H9 (cell line): ENCODE results near the gene ETV7. TPM values are rescaled to one million over a fixed set of nuclear protein-coding genes. Genes with fewer than 3 reads are reported as not detected.

Experiments
- DNase-seq: peaks from one replicate; pipeline ENCODE4 v3.0.0-alpha.2; 2017
- H2AFZ ChIP-seq: one replicate; pipeline ENCODE4 v1.6.1; 2013; ENCODE audit warnings: mild to moderate bottlenecking, low read length, control low read depth, moderate library complexity
- H2AK5ac ChIP-seq: 2 replicates; pipeline ENCODE4 v1.6.1; 2013; ENCODE audit warnings: low read length, control low read depth, mixed read lengths; ENCODE audit not compliant: insufficient read length
- H2BK120ac ChIP-seq: one replicate; pipeline ENCODE4 v1.6.1; 2013; ENCODE audit warnings: low read depth, mild to moderate bottlenecking, low read length, control low read depth, inconsistent platforms; ENCODE audit not compliant: poor library complexity, severe bottlenecking
- H2BK12ac ChIP-seq: 2 replicates; pipeline ENCODE4 v1.6.1; 2013; ENCODE audit warnings: low read length, control low read depth, mixed read lengths, low read depth; ENCODE audit not compliant: insufficient read length
- H2BK15ac ChIP-seq: 2 replicates; pipeline ENCODE4 v1.6.1; 2013; ENCODE audit warnings: low read depth, low read length, control low read depth
- H2BK20ac ChIP-seq: one replicate; pipeline ENCODE4 v1.6.1; 2013; ENCODE audit warnings: low read depth, mild to moderate bottlenecking, low read length, control low read depth, inconsistent platforms; ENCODE audit not compliant: poor library complexity, severe bottlenecking
- H2BK5ac ChIP-seq: 2 replicates; pipeline ENCODE4 v1.6.1; 2013; ENCODE audit warnings: low read length, control low read depth, mixed read lengths; ENCODE audit not compliant: insufficient read length
- H3K14ac ChIP-seq: 2 replicates; pipeline ENCODE4 v1.6.1; 2013; ENCODE audit warnings: low read length, control low read depth; ENCODE audit not compliant: insufficient read depth
- H3K18ac ChIP-seq: 2 replicates; pipeline ENCODE4 v1.6.1; 2013; ENCODE audit warnings: low read depth, mild to moderate bottlenecking, mixed read lengths, low read length, control low read depth; ENCODE audit not compliant: insufficient read length
- H3K23ac ChIP-seq: 2 replicates; pipeline ENCODE4 v1.6.1; 2013; ENCODE audit warnings: low read length, control low read depth, mixed read lengths, low read depth; ENCODE audit not compliant: insufficient read length
- H3K23me2 ChIP-seq: 2 replicates; pipeline ENCODE4 v1.6.1; 2013; ENCODE audit warnings: low read depth, mild to moderate bottlenecking, mixed read lengths, low read length, control low read depth; ENCODE audit not compliant: insufficient read length, poor library complexity, severe bottlenecking
- H3K27ac ChIP-seq: 2 replicates; pipeline ENCODE4 v1.5.1; 2013; ENCODE audit warnings: low read length, control low read depth, mixed read lengths, low read depth; ENCODE audit not compliant: insufficient read length
- H3K27me3 ChIP-seq: 2 replicates; pipeline ENCODE4 v1.6.1; 2013; ENCODE audit warnings: low read length, control low read depth, inconsistent platforms; ENCODE audit not compliant: insufficient read depth
- H3K4ac ChIP-seq: 2 replicates; pipeline ENCODE4 v1.6.1; 2013; ENCODE audit warnings: low read depth, mild to moderate bottlenecking, control low read depth, inconsistent platforms, low read length, moderate library complexity
- H3K4me1 ChIP-seq: 2 replicates; pipeline ENCODE4 v1.6.1; 2013; ENCODE audit warnings: low read length, control low read depth, inconsistent platforms; ENCODE audit not compliant: insufficient read depth
- H3K4me2 ChIP-seq: 2 replicates; pipeline ENCODE4 v1.6.1; 2013; ENCODE audit warnings: low read length, control low read depth, mixed read lengths; ENCODE audit not compliant: insufficient read length, insufficient read depth
- H3K56ac ChIP-seq: 2 replicates; pipeline ENCODE4 v1.6.1; 2013; ENCODE audit warnings: low read depth, mild to moderate bottlenecking, mixed read lengths, low read length, control low read depth; ENCODE audit not compliant: insufficient read length
- H3K79me1 ChIP-seq: 2 replicates; pipeline ENCODE4 v1.6.1; 2013; ENCODE audit warnings: low read depth, mild to moderate bottlenecking, moderate library complexity, low read length, control low read depth, inconsistent platforms; ENCODE audit not compliant: insufficient read depth, poor library complexity, severe bottlenecking
- H3K79me2 ChIP-seq: 2 replicates; pipeline ENCODE4 v1.6.1; 2013; ENCODE audit warnings: low read length, control low read depth, inconsistent platforms; ENCODE audit not compliant: insufficient read depth
- H3K9ac ChIP-seq: 2 replicates; pipeline ENCODE4 v1.6.1; 2013; ENCODE audit warnings: low read length, control low read depth, mixed read lengths; ENCODE audit not compliant: insufficient read length; ENCODE audit errors: extremely low read depth
- H3K9me3 ChIP-seq: one replicate; pipeline ENCODE4 v1.6.1; 2013; ENCODE audit warnings: low read depth, low read length, inconsistent platforms; ENCODE audit not compliant: control insufficient read depth
- H3T11ph ChIP-seq: one replicate; pipeline ENCODE4 v1.6.1; 2013; ENCODE audit warnings: mild to moderate bottlenecking, low read length, control low read depth, inconsistent platforms
- H4K20me1 ChIP-seq: one replicate; pipeline ENCODE4 v1.6.1; 2013; ENCODE audit not compliant: control insufficient read depth, insufficient read length, insufficient read depth
- H4K5ac ChIP-seq: 2 replicates; pipeline ENCODE4 v1.6.1; 2013; ENCODE audit warnings: low read depth, mild to moderate bottlenecking, mixed read lengths, low read length, control low read depth; ENCODE audit not compliant: insufficient read length
- H4K8ac ChIP-seq: replicated peaks from 2 replicates; pipeline ENCODE4 v1.6.1; 2013; ENCODE audit warnings: low read length, control low read depth, mixed read lengths, low read depth; ENCODE audit not compliant: insufficient read length
- H4K91ac ChIP-seq: 2 replicates; pipeline ENCODE4 v1.6.1; 2013; ENCODE audit warnings: low read depth, mild to moderate bottlenecking, moderate library complexity, mixed read lengths, low read length, control low read depth; ENCODE audit not compliant: insufficient read length
- H3K27ac Mint-ChIP-seq, 3 experiments: 2 replicates in 2 of 3; 3 replicates in 1 of 3; pipeline ENCODE4 v1.8.0; 2020 to 2021; ENCODE audit warnings: mixed read lengths in 3 of 3, mild to moderate bottlenecking in 1 of 3, moderate library complexity in 1 of 3
- H3K27me3 Mint-ChIP-seq: 2 replicates; pipeline ENCODE4 v1.8.0; 2021; ENCODE audit warnings: low read depth, mild to moderate bottlenecking, moderate library complexity, mixed read lengths
- H3K36me3 Mint-ChIP-seq, 3 experiments: 2 replicates in 2 of 3; 3 replicates in 1 of 3; pipeline ENCODE4 v1.8.0; 2020 to 2021; ENCODE audit warnings: low read depth in 3 of 3, mixed read lengths in 3 of 3; ENCODE audit not compliant: insufficient read depth in 1 of 3
- H3K4me1 Mint-ChIP-seq, 2 experiments: 2 replicates each; pipeline ENCODE4 v1.8.0; 2020; ENCODE audit warnings: mixed read lengths in 2 of 2
- H3K4me3 Mint-ChIP-seq, 2 experiments: 2 replicates in 1 of 2; 3 replicates in 1 of 2; pipeline ENCODE4 v1.8.0; 2020 to 2021; ENCODE audit warnings: mild to moderate bottlenecking in 2 of 2, mixed read lengths in 2 of 2, moderate library complexity in 1 of 2
- H3K9me3 Mint-ChIP-seq, 2 experiments: 2 replicates in 1 of 2; 3 replicates in 1 of 2; pipeline ENCODE4 v1.8.0; 2020; ENCODE audit warnings: mild to moderate bottlenecking in 2 of 2, mixed read lengths in 2 of 2, moderate library complexity in 1 of 2
- CTCF ChIP-seq: fragments of 200-600 bp; sonication (generic); conservative IDR thresholded peaks from 3 replicates; pipeline ENCODE4 v1.8.0; 2021; ENCODE audit warnings: antibody characterized with exemption, mild to moderate bottlenecking
- WGBS: extraction: QIAGEN DNeasy Blood & Tissue Kit; methylation state at CpG from one replicate; pipeline ENCODE4 v1.1.7; 2013; ENCODE audit warnings: missing lambda C conversion rate, low lambda C conversion rate, mixed read lengths; ENCODE audit not compliant: insufficient read length; ENCODE audit errors: extremely low coverage; 5-methylcytosine and 5-hydroxymethylcytosine counted together
- total RNA-seq: library from RNA; stranded (reverse); gene quantifications from 2 replicates; pipeline ENCODE4 v1.2.1, GENCODE V29; 2021

The ETV7 gene
- total RNA-seq, 1 experiment from 2014 or later, result 0.92 TPM

GRCh38 chr6:36340618-36341454 lies 46.6 kb downstream of the ETV7 start:
- no CpG with 5 or more reads among the region's 36 CpGs for WGBS
- DNase-seq, result peak; percentile 77
- Histone ChIP-seq H3K23me2 (peaks cover 4% of the 10 kb centered on the region), H4K91ac (no peak overlapping the region), H3K27me3 (no peaks in the 10 kb centered on the region), H3K79me1 (no peaks in the 10 kb centered on the region), H3K9me3 (no peaks in the 10 kb centered on the region), H2BK15ac (no peak overlapping the region), H3K4me1 (no peaks in the 10 kb centered on the region), H2BK20ac (no peak overlapping the region), H4K8ac (no peak overlapping the region), H3K4me2 (peak overlapping the region; percentile 56), H2AK5ac (no peak overlapping the region), H3K14ac (no peak overlapping the region), H3K27ac (no peak overlapping the region), H3K4ac (no peak overlapping the region), H4K20me1 (no peaks in the 10 kb centered on the region), H3K23ac (no peak overlapping the region), H2AFZ (no peak overlapping the region), H4K5ac (no peak overlapping the region), H2BK5ac (no peak overlapping the region), H3K56ac (no peak overlapping the region), H3T11ph (no peak overlapping the region), H3K18ac (no peak overlapping the region), H3K9ac (no peak overlapping the region), H2BK12ac (no peak overlapping the region), H2BK120ac (no peak overlapping the region), H3K79me2 (no peaks in the 10 kb centered on the region)
- peaks cover 34% of the 10 kb centered on the region for H3K27me3 Mint-ChIP-seq
- H3K4me3 Mint-ChIP-seq, result peak overlapping the region; percentile 60 to 65
- peaks cover 8% of the 10 kb centered on the region in 2 experiments for H3K4me1 Mint-ChIP-seq
- peak; percentile 99 for TF ChIP-seq CTCF
- H3K9me3 Mint-ChIP-seq, result no peaks in the 10 kb centered on the region; a peak in 1 of 5 replicates
- no peak overlapping the region for H3K27ac Mint-ChIP-seq
- H3K36me3 Mint-ChIP-seq, result no peaks in the 10 kb centered on the region
